ENCODE measurements around the gene ZNF292.
"Not testable (repeated sequence)": the region's sequence is repeated elsewhere in the genome, so short reads cannot be mapped to it uniquely, and the experiment has no call there.

GRCh38 chr6:87239098-87239635 lies 83.8 kb downstream of the ZNF292 start:
- not testable (repeated sequence) for TF ChIP-seq CTCF, POLR2A, EP300 (IDR thresholded peaks at IDR 0.05)

All from stomach (tissue), 4 donors.